H1 (cell line): ENCODE measurements around the gene MEIOSIN. TPM values are rescaled to one million over a fixed set of nuclear protein-coding genes. Genes with fewer than 3 reads are reported as not detected.

Source experiments
- CTCF ChIA-PET: fragments of 300-600 bp; sonication (Branson Sonifier 250); formaldehyde crosslinking; loops from one replicate; lab custom pipeline; 2021; ENCODE audit not compliant: partially characterized antibody; lab: Charles Lee
- POLR2A ChIA-PET: fragments of 300-600 bp; sonication (Branson Sonifier 250); formaldehyde crosslinking; loops from one replicate; lab custom pipeline; 2021; ENCODE audit warnings: inconsistent platforms; ENCODE audit not compliant: partially characterized antibody; lab: Charles Lee
- DNase-seq, 2 experiments: peaks; one replicate each; pipeline versions ENCODE4 v3.0.0 to v3.0.0-alpha.2; 2010 to 2022; ENCODE audit warnings: low spot score in 2 of 2, low read depth in 1 of 2, mixed read lengths in 1 of 2
- FAIRE-seq: peaks from 2 replicates; lab custom pipeline; 2011; peaks lifted over from hg19 to GRCh38; lab: Jason Lieb, UNC
- H2AFZ ChIP-seq: 2 replicates; pipeline ENCODE4 v1.8.1; 2012; ENCODE audit warnings: low read length, inconsistent platforms
- H2AK5ac ChIP-seq: 2 replicates; pipeline ENCODE4 v1.6.1; 2013; ENCODE audit warnings: low read depth, low read length
- H2BK120ac ChIP-seq: replicated peaks from 2 replicates; pipeline ENCODE3; 2013; ENCODE audit warnings: low read depth, low read length, inconsistent platforms
- H2BK12ac ChIP-seq: 2 replicates; pipeline ENCODE4 v1.6.1; 2013; ENCODE audit warnings: low read depth, low read length
- H2BK15ac ChIP-seq: 2 replicates; pipeline ENCODE4 v1.6.1; 2013; ENCODE audit warnings: low read length
- H2BK20ac ChIP-seq: 2 replicates; pipeline ENCODE4 v1.6.1; 2013; ENCODE audit warnings: low read length
- H2BK5ac ChIP-seq: 2 replicates; pipeline ENCODE4 v1.6.1; 2013; ENCODE audit warnings: low read depth, low read length
- H3K14ac ChIP-seq: 2 replicates; pipeline ENCODE4 v1.6.1; 2013; ENCODE audit warnings: inconsistent platforms; ENCODE audit not compliant: insufficient read length
- H3K18ac ChIP-seq: 2 replicates; pipeline ENCODE4 v1.6.1; 2013; ENCODE audit warnings: low read length; ENCODE audit errors: extremely low read depth
- H3K23ac ChIP-seq: 2 replicates; pipeline ENCODE4 v1.6.1; 2013; ENCODE audit warnings: inconsistent platforms; ENCODE audit not compliant: insufficient read length
- H3K23me2 ChIP-seq: 2 replicates; pipeline ENCODE4 v1.6.1; 2013; ENCODE audit warnings: low read depth, low read length
- H3K27ac ChIP-seq: 2 replicates; pipeline ENCODE4 v1.6.1; 2011; ENCODE audit warnings: low read depth, low read length, inconsistent platforms
- H3K27me3 ChIP-seq, 4 experiments: replicated peaks in 1 of 4; 1 replicate in 1 of 4; 2 replicates in 3 of 4; pipeline versions ENCODE4 v1.6.1 to v1.8.1; 2011 to 2013; ENCODE audit warnings: low read length in 3 of 4, mild to moderate bottlenecking in 3 of 4, inconsistent platforms in 2 of 4, mixed read lengths in 2 of 4, moderate library complexity in 1 of 4; ENCODE audit not compliant: control insufficient read depth in 3 of 4, insufficient read depth in 3 of 4; ENCODE audit errors: extremely low read depth in 1 of 4
- H3K36me3 ChIP-seq, 4 experiments: 2 replicates each; pipeline versions ENCODE4 v1.6.1 to v1.8.1; 2011 to 2013; ENCODE audit warnings: mild to moderate bottlenecking in 4 of 4, low read length in 3 of 4, moderate library complexity in 2 of 4, control low read depth in 1 of 4, inconsistent platforms in 1 of 4; ENCODE audit not compliant: insufficient read depth in 4 of 4, control insufficient read depth in 2 of 4
- H3K4ac ChIP-seq: replicated peaks from 2 replicates; pipeline ENCODE3; 2013; ENCODE audit warnings: low read length, low read depth, mixed read lengths, inconsistent platforms; ENCODE audit not compliant: insufficient read length
- H3K4me1 ChIP-seq, 4 experiments: replicated peaks in 1 of 4; 1 replicate in 1 of 4; 2 replicates in 3 of 4; pipeline versions ENCODE4 v1.6.1 to v1.8.1; 2011 to 2013; ENCODE audit warnings: low read length in 3 of 4, inconsistent platforms in 2 of 4, mixed read lengths in 1 of 4; ENCODE audit not compliant: insufficient read depth in 4 of 4, control insufficient read depth in 3 of 4
- H3K4me2 ChIP-seq, 2 experiments: 2 replicates each; pipeline versions ENCODE4 v1.6.1 to v1.8.1; 2011 to 2013; ENCODE audit warnings: low read depth in 2 of 2, low read length in 2 of 2, control low read depth in 1 of 2, inconsistent platforms in 1 of 2, mild to moderate bottlenecking in 1 of 2; ENCODE audit not compliant: insufficient read depth in 1 of 2
- H3K4me3 ChIP-seq, 4 experiments: fragments of 200-600, 300-600 bp in 1 of 4; sonication (generic), shearing (Covaris generic), sonication (Bioruptor Twin) in 1 of 4; 2 replicates each; pipeline versions ENCODE4 v1.5.1 to v1.8.1; 2011 to 2016; ENCODE audit warnings: low read length in 4 of 4, low read depth in 3 of 4, control low read depth in 2 of 4, inconsistent platforms in 2 of 4, mild to moderate bottlenecking in 2 of 4, mixed read lengths in 1 of 4, moderate library complexity in 1 of 4; ENCODE audit not compliant: insufficient read depth in 2 of 4; ENCODE audit errors: extremely low read depth in 1 of 4
- H3K56ac ChIP-seq: replicated peaks from 2 replicates; pipeline ENCODE3; 2013; ENCODE audit warnings: low read depth, mild to moderate bottlenecking, mixed read lengths, low read length, inconsistent platforms; ENCODE audit not compliant: insufficient read length
- H3K79me1 ChIP-seq: 2 replicates; pipeline ENCODE4 v1.6.1; 2013; ENCODE audit warnings: low read depth, low read length, control low read depth
- H3K79me2 ChIP-seq, 2 experiments: 2 replicates each; pipeline versions ENCODE4 v1.6.1 to v1.8.1; 2012 to 2013; ENCODE audit warnings: low read length in 2 of 2, mild to moderate bottlenecking in 2 of 2, inconsistent platforms in 1 of 2; ENCODE audit not compliant: insufficient read depth in 2 of 2, control insufficient read depth in 1 of 2
- H3K9ac ChIP-seq, 4 experiments: replicated peaks in 1 of 4; 1 replicate in 1 of 4; 2 replicates in 3 of 4; pipeline versions ENCODE4 v1.6.1 to v1.8.1; 2011 to 2013; ENCODE audit warnings: low read depth in 3 of 4, low read length in 3 of 4, control low read depth in 2 of 4, mild to moderate bottlenecking in 2 of 4, moderate library complexity in 2 of 4, inconsistent platforms in 1 of 4; ENCODE audit errors: extremely low read depth in 1 of 4
- H3K9me3 ChIP-seq, 2 experiments: 2 replicates each; pipeline versions ENCODE4 v1.6.1 to v1.8.1; 2012 to 2013; ENCODE audit warnings: mild to moderate bottlenecking in 2 of 2, moderate library complexity in 2 of 2, control low read depth in 1 of 2, inconsistent platforms in 1 of 2, low read depth in 1 of 2, low read length in 1 of 2, mixed read lengths in 1 of 2; ENCODE audit not compliant: insufficient read depth in 2 of 2
- H4K20me1 ChIP-seq, 2 experiments: replicated peaks in 1 of 2; 2 replicates each; pipeline versions ENCODE3 to v1.8.1; 2011 to 2013; ENCODE audit warnings: inconsistent platforms in 2 of 2, low read length in 2 of 2, mild to moderate bottlenecking in 1 of 2; ENCODE audit not compliant: insufficient read depth in 2 of 2, control insufficient read depth in 1 of 2
- H4K5ac ChIP-seq: 2 replicates; pipeline ENCODE4 v1.6.1; 2013; ENCODE audit warnings: low read length, low read depth, mixed read lengths, inconsistent platforms; ENCODE audit not compliant: insufficient read length
- H4K8ac ChIP-seq: 2 replicates; pipeline ENCODE4 v1.8.0; 2013; ENCODE audit warnings: mild to moderate bottlenecking, moderate library complexity, low read length, inconsistent platforms; ENCODE audit not compliant: insufficient read depth; ENCODE audit errors: extremely low read depth
- H4K91ac ChIP-seq: replicated peaks from 2 replicates; pipeline ENCODE3; 2013; ENCODE audit warnings: low read length, mixed read lengths, inconsistent platforms; ENCODE audit not compliant: insufficient read length
- BRCA1 ChIP-seq: IDR thresholded peaks from 2 replicates; pipeline ENCODE4 v1.6.1; 2012; ENCODE audit warnings: low read depth, low read length, improper control_type of control experiment
- NANOG ChIP-seq: IDR thresholded peaks from 2 replicates; pipeline ENCODE4 v1.6.1; 2011; ENCODE audit warnings: low read length, low read depth, mild to moderate bottlenecking, inconsistent platforms; ENCODE audit not compliant: insufficient read depth, poor library complexity, severe bottlenecking
- POLR2AphosphoS5 ChIP-seq: IDR thresholded peaks from 2 replicates; pipeline ENCODE4 v1.6.1; 2011; ENCODE audit warnings: low read depth, low read length
- RAD21 ChIP-seq, 2 experiments: IDR thresholded peaks in 1 of 2; conservative IDR thresholded peaks in 1 of 2; 2 replicates each; pipeline ENCODE4 v1.6.1; 2011; ENCODE audit warnings: low read depth in 2 of 2, low read length in 2 of 2, improper control_type of control experiment in 1 of 2, inconsistent platforms in 1 of 2, mild to moderate bottlenecking in 1 of 2, moderate library complexity in 1 of 2
- SRF ChIP-seq: IDR thresholded peaks from 2 replicates; pipeline ENCODE4 v1.6.1; 2011; ENCODE audit warnings: mild to moderate bottlenecking, low read depth, low read length, moderate library complexity
- YY1 ChIP-seq: IDR thresholded peaks from 2 replicates; pipeline ENCODE4 v1.6.1; 2011; ENCODE audit warnings: low read depth, mild to moderate bottlenecking, low read length
- WGBS, 2 experiments: shearing (Covaris generic) in 1 of 2; methylation state at CpG; one replicate each; pipeline versions ENCODE4 v1.1.6 to v1.1.7; 2013 to 2015; ENCODE audit warnings: low lambda C conversion rate in 2 of 2, mixed read lengths in 2 of 2, inconsistent platforms in 1 of 2, low coverage in 1 of 2, missing lambda C conversion rate in 1 of 2; ENCODE audit not compliant: insufficient replicate concordance in 2 of 2, insufficient coverage in 1 of 2, insufficient read length in 1 of 2; ENCODE audit errors: extremely low coverage in 1 of 2, missing lambda C conversion rate in 1 of 2; 5-methylcytosine and 5-hydroxymethylcytosine counted together
- polyA plus RNA-seq, 7 experiments: library from polyadenylated mRNA; depleted of rRNA in 3 of 7; stranded (reverse) in 5 of 7; unstranded in 2 of 7; fragments of >200 nt in 5 of 7; fragments of 200-250 nt in 2 of 7; gene quantifications; 1 replicate in 5 of 7; 2 replicates in 1 of 7; 4 replicates in 1 of 7; pipeline versions ENCODE4 v1.2.1 to v1.2.3, GENCODE V29; 2011 to 2013; ENCODE audit warnings: missing spikeins in 2 of 7, mixed read lengths in 2 of 7
- total RNA-seq: library from RNA; stranded (reverse); fragmentation: NEBNext Ultra II Directional; extraction: Animal tissue kit (Norgen Biotek cat#: 25700); gene quantifications from 2 replicates; pipeline ENCODE4 v1.2.1, GENCODE V29; 2021
- TF ChIP-seq, protein P1 (sequence below): IDR thresholded peaks from 2 replicates; pipeline ENCODE4 v1.6.1; 2012; ENCODE audit warnings: inconsistent platforms
- TF ChIP-seq, protein P2 (sequence below), 3 experiments: IDR thresholded peaks; 1 replicate in 2 of 3; 2 replicates in 1 of 3; pipeline versions ENCODE4 v1.5.1 to v1.6.1; 2011; ENCODE audit warnings: low read length in 3 of 3, mild to moderate bottlenecking in 3 of 3, inconsistent platforms in 2 of 3, low read depth in 1 of 3, moderate library complexity in 1 of 3; ENCODE audit not compliant: insufficient read depth in 1 of 3; ENCODE audit errors: control extremely low read depth in 1 of 3

MEIOSIN gene
- total and polyA plus RNA-seq, 2 of the 8 experiments (the other 6 are each of a cell fraction or from before 2014, with no cell fraction given): 0.11 TPM; not detected in 1

GRCh38 chr19:45774765-45775164 is 41.5 kb downstream of the MEIOSIN start:
- Histone ChIP-seq H2AFZ (no peak overlapping the region), H3K36me3 (peaks cover 6 to 10% (median 7%) of the 10 kb centered on the region in 4 experiments; a peak in 5 of 8 replicates), H3K4me2 (no peak overlapping the region), H3K27me3 (peaks cover 0 to under 1% (median 0%) of the 10 kb centered on the region in 4 experiments; a peak in 1 of 7 replicates), H3K23ac (no peak overlapping the region), H2BK5ac (no peak overlapping the region), H3K27ac (no peak overlapping the region), H2BK12ac (no peak overlapping the region), H3K4ac (no peak overlapping the region), H2AK5ac (no peak overlapping the region), H3K79me2 (no peaks in the 10 kb centered on the region), H3K4me3 (no peak overlapping the region), H4K91ac (no peak overlapping the region), H3K79me1 (no peaks in the 10 kb centered on the region), H3K23me2 (peaks cover 15% of the 10 kb centered on the region), H2BK120ac (no peak overlapping the region), H4K5ac (no peak overlapping the region), H2BK15ac (no peak overlapping the region), H3K18ac (no peak overlapping the region), H2BK20ac (no peak overlapping the region), H3K9ac (no peak overlapping the region), H3K14ac (no peak overlapping the region), H3K56ac (no peak overlapping the region), H3K4me1 (peaks cover 0 to 11% (median 7%) of the 10 kb centered on the region in 4 experiments; a peak in 6 of 7 replicates), H3K9me3 (no peaks in the 10 kb centered on the region), H4K20me1 (peaks cover 3 to 4% of the 10 kb centered on the region in 2 experiments), H4K8ac (no peak overlapping the region)
- WGBS, 2 experiments: 70% methylated on average over 9 of the region's 9 CpGs; no CpG with 5 or more reads in 1 of the 2 experiments
- peak; percentile 85 for FAIRE-seq
- TF ChIP-seq, protein P1, sequence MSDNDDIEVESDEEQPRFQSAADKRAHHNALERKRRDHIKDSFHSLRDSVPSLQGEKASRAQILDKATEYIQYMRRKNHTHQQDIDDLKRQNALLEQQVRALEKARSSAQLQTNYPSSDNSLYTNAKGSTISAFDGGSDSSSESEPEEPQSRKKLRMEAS: peak; percentile 85
- TF ChIP-seq RAD21 (IDR thresholded peaks at IDR 0.05 in 1 of 2, conservative IDR thresholded peaks at IDR 0.05 in 1 of 2; ENCODE audit: low read depth in 2 of 2, low read length in 2 of 2) (peak in 1 of 2 experiments; percentile 36; a peak in 2 of 4 replicates), BRCA1 (no peak), YY1 (peak; percentile 24; the same call in 1 of the 2 replicates), NANOG (no peak), SRF (no peak), POLR2AphosphoS5 (peak; percentile 40; the same call in 1 of the 2 replicates)
- TF ChIP-seq, protein P2, sequence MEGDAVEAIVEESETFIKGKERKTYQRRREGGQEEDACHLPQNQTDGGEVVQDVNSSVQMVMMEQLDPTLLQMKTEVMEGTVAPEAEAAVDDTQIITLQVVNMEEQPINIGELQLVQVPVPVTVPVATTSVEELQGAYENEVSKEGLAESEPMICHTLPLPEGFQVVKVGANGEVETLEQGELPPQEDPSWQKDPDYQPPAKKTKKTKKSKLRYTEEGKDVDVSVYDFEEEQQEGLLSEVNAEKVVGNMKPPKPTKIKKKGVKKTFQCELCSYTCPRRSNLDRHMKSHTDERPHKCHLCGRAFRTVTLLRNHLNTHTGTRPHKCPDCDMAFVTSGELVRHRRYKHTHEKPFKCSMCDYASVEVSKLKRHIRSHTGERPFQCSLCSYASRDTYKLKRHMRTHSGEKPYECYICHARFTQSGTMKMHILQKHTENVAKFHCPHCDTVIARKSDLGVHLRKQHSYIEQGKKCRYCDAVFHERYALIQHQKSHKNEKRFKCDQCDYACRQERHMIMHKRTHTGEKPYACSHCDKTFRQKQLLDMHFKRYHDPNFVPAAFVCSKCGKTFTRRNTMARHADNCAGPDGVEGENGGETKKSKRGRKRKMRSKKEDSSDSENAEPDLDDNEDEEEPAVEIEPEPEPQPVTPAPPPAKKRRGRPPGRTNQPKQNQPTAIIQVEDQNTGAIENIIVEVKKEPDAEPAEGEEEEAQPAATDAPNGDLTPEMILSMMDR (IDR thresholded peaks at IDR 0.05; ENCODE audit: control extremely low read depth in 1 of 3, insufficient read depth in 1 of 3, low read depth in 1 of 3, low read length in 3 of 3): peak; percentile 77 to 93 (median 83)
- ChIA-PET CTCF (interaction anchor here (0.6 to 3.0 kb wide), 16 partner anchors 8 to 107 kb away, joined by 3 to 15 read pairs (median 4); partner anchors contain the start of gene DMWD), POLR2A (interaction anchor here (0.8 to 12.8 kb wide), 9 partner anchors 6 to 57 kb away, joined by 3 to 175 read pairs (median 4); partner anchors contain the start of genes DMPK and RSPH6A)
- DNase-seq: peak; percentile 81 to 87
